Uterus (tissue), 2 donors: ENCODE results near the gene THRB.

ENCODE experiments used
- CTCF ChIP-seq, 4 experiments: fragments of 200-600 bp in 2 of 4; fragments of 450-650 bp in 2 of 4; sonication (generic) in 2 of 4; IDR thresholded peaks; one replicate each; pipeline ENCODE4 v1.5.1; 2016 to 2019; ENCODE audit warnings: antibody characterized with exemption in 4 of 4, mild to moderate bottlenecking in 2 of 4, moderate library complexity in 1 of 4
- POLR2A ChIP-seq, 2 donors: fragments of 450-650 bp; IDR thresholded peaks; one replicate each; pipeline ENCODE4 v1.6.1; 2016; ENCODE audit warnings: antibody characterized with exemption in 2 of 2, mild to moderate bottlenecking in 1 of 2, moderate library complexity in 1 of 2

- TF ChIP-seq CTCF (IDR thresholded peaks at IDR 0.05) (no peak), POLR2A (IDR thresholded peaks at IDR 0.05) (no peak)
Observed at GRCh38 chr3:24323272-24323671, 171.4 kb downstream of the THRB start.
